ENCODE measurements around the gene CC2D2B. TPM values are rescaled to one million over a fixed set of nuclear protein-coding genes. Genes with fewer than 3 reads are reported as not detected.
"Not testable (repeated sequence)": the region's sequence is repeated elsewhere in the genome, so short reads cannot be mapped to it uniquely, and the experiment has no call there.

CC2D2B gene
- total RNA-seq, 2 donors from 2014 or later: 0.15 to 0.48 TPM

DNA sequence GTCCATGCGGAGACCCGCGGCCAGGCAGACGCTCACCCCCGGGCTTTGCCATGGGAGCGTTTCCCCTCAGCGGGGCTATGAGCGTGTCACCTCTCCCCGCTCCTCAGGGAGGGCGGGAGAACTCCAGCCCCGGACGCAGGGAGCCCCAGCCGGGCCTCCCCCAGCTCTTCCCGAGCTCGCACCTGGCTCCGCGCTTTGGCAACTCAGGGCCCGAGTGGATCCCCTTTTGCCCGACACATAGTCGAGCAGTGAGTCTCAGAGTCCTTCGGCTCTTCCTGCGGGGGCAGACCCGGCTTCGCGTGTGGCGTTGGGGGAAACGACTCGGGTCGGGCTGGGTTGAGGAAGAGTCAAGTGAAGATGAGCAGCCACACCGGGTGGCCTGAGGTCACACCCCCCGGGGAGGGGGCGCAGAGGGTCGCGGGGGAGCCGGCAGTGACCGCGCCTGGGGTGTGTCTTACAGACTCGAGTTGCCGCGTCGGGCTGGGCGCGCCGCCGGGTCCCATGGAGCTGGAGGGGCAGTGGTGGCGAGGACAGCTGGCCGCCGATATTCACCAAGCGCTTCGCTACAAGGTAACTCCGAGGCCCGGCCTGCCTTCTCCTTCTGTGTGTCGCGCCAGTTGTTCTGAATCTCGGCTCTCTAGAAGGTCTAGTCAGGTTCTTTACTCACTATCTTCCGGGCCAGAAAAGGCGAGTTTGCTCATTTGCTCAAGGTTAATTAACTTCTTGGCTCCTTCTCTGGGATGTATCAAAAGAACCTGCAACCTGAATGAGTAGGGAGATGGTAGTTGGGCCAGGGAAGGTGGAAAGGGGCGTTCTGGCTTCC is 136.3 kb downstream of the CC2D2B start:
- Histone ChIP-seq H3K9me3 (no peaks in the 10 kb centered on the region), H3K9ac (ENCODE audit: low read depth in 2 of 2, low read length in 2 of 2) (peak overlapping the region; percentile 70 to 96), H3K27ac (peak overlapping the region; percentile 75), H3K4me3 (peak overlapping the region; percentile 49), H3K4me1 (no peaks in the 10 kb centered on the region), H3K27me3 (no peaks in the 10 kb centered on the region), H3K36me3 (no peaks in the 10 kb centered on the region)
- intact Hi-C loops (cut with DNase I): no loop called here
- DNase-seq: peak; percentile 62
- TF ChIP-seq, protein P1, sequence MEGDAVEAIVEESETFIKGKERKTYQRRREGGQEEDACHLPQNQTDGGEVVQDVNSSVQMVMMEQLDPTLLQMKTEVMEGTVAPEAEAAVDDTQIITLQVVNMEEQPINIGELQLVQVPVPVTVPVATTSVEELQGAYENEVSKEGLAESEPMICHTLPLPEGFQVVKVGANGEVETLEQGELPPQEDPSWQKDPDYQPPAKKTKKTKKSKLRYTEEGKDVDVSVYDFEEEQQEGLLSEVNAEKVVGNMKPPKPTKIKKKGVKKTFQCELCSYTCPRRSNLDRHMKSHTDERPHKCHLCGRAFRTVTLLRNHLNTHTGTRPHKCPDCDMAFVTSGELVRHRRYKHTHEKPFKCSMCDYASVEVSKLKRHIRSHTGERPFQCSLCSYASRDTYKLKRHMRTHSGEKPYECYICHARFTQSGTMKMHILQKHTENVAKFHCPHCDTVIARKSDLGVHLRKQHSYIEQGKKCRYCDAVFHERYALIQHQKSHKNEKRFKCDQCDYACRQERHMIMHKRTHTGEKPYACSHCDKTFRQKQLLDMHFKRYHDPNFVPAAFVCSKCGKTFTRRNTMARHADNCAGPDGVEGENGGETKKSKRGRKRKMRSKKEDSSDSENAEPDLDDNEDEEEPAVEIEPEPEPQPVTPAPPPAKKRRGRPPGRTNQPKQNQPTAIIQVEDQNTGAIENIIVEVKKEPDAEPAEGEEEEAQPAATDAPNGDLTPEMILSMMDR (IDR thresholded peaks at IDR 0.05): no peak

GRCh38 chr10:96044736-96045135 is 137.0 kb downstream of the CC2D2B start:
- peak overlapping the region; percentile 49 for H3K4me3 ChIP-seq
- no peaks in the 10 kb centered on the region for H3K36me3 ChIP-seq
- no peaks in the 10 kb centered on the region for H3K4me1 ChIP-seq
- intact Hi-C loops (cut with DNase I): no loop called here
- DNase-seq: peak; percentile 19
- peak overlapping the region; percentile 75 for H3K27ac ChIP-seq
- no peaks in the 10 kb centered on the region for H3K27me3 ChIP-seq
- H3K9me3 ChIP-seq: no peaks in the 10 kb centered on the region
- H3K9ac ChIP-seq (ENCODE audit: low read depth in 2 of 2, low read length in 2 of 2): peak overlapping the region; percentile 70 to 96
- TF ChIP-seq, protein P1 (IDR thresholded peaks at IDR 0.05): no peak

DNA sequence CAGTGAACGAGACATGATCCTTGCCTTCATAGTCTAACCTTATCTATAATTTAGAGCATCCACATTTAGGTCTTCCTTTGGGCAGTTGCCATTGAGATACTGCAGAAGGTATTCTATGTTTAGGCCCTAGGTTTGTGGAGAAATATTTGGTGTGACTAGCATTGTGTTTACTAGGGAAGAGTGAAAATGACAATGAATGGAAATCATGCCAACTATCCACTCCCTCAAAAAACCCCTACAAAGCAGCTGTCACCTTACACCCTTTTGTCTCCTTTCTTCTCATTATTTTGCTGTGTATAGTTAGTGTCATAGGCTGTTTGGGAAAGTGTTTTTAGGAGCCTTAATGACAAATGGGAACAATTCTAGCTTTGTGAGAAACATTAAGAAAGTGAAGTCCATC is 138.8 kb downstream of the CC2D2B start:
- no peak for DNase-seq

DNA sequence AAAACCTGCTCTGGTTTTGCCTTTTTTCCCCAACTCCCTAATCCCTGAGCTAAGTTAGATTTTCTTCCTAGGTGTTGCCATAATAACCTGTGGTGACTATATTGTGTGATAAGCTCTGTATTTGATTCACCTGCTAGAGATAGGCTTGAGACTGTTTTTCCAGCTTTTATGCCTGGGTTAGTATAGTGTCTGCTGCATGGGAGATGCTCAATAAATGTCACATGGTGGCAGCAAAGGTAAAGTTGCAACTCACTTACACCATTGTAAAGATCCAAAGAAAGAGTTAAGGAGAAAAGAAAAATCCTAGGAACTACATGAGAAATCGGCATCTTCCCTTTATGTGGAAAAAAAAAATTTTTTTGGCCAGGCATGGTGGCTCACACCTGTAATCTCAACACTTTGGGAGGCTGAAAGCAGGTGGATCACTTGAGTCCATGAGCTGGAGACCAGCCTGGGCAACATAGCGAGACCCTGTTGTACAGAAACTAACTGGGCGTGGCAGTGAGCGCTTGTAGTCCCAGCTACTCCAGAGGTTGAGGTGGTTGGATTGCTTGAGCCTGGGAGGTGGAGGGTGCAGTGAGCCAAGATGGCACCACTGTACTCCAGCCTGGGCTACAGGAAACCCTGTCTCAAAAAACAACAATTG is 139.4 kb downstream of the CC2D2B start:
- no peaks in the 10 kb centered on the region for H3K9me3 ChIP-seq
- intact Hi-C loops (cut with DNase I): no loop called here
- no peak overlapping the region for H3K9ac ChIP-seq (ENCODE audit: low read depth in 2 of 2, low read length in 2 of 2)
- no peak overlapping the region for H3K4me3 ChIP-seq
- H3K36me3 ChIP-seq: no peaks in the 10 kb centered on the region
- TF ChIP-seq, protein P1 (IDR thresholded peaks at IDR 0.05): no peak
- no peak for DNase-seq
- no peak overlapping the region for H3K27ac ChIP-seq
- no peaks in the 10 kb centered on the region for H3K27me3 ChIP-seq
- H3K4me1 ChIP-seq: no peaks in the 10 kb centered on the region

More for the DNA sequence above, 138.8 kb downstream of the CC2D2B start:
- TF ChIP-seq, protein P1 (IDR thresholded peaks at IDR 0.05): no peak
- H3K27ac ChIP-seq: no peak overlapping the region
- H3K27me3 ChIP-seq: no peaks in the 10 kb centered on the region
- no peaks in the 10 kb centered on the region for H3K4me1 ChIP-seq
- no peak overlapping the region for H3K9ac ChIP-seq (ENCODE audit: low read depth in 2 of 2, low read length in 2 of 2)
- H3K9me3 ChIP-seq: no peaks in the 10 kb centered on the region
- H3K36me3 ChIP-seq: no peaks in the 10 kb centered on the region
- intact Hi-C loops (cut with DNase I): no loop called here
- no peak overlapping the region for H3K4me3 ChIP-seq

GRCh38 chr10:96047925-96048324 is 140.2 kb downstream of the CC2D2B start:
- intact Hi-C loops (cut with DNase I); H3K36me3 ChIP-seq; DNase-seq; H3K4me3 ChIP-seq; H3K9ac ChIP-seq (ENCODE audit: low read depth in 2 of 2, low read length in 2 of 2); H3K4me1 ChIP-seq; H3K27me3 ChIP-seq; H3K27ac ChIP-seq; H3K9me3 ChIP-seq: not testable (repeated sequence)

GRCh38 chr10:96049340-96049739 is 141.6 kb downstream of the CC2D2B start:
- intact Hi-C loops (cut with DNase I): no loop called here
- Histone ChIP-seq H3K4me3 (no peak overlapping the region), H3K36me3 (no peaks in the 10 kb centered on the region), H3K4me1 (no peaks in the 10 kb centered on the region), H3K27me3 (no peaks in the 10 kb centered on the region), H3K27ac (no peak overlapping the region), H3K9me3 (no peaks in the 10 kb centered on the region), H3K9ac (ENCODE audit: low read depth in 2 of 2, low read length in 2 of 2) (no peak overlapping the region)
- DNase-seq: no peak
- TF ChIP-seq, protein P1 (IDR thresholded peaks at IDR 0.05): no peak
